A549 (cell line): Measurements from ENCODE around the gene RHBDL1.

Source experiments
- BCL3 ChIP-seq: fragments of >200 bp; sonication (Bioruptor Twin); formaldehyde crosslinking; IDR thresholded peaks from 3 replicates; pipeline ENCODE4 v1.6.1; 2016
- CTCF ChIP-seq: fragments of >200 bp; sonication (Bioruptor Twin); formaldehyde crosslinking; IDR thresholded peaks from 3 replicates; pipeline ENCODE4 v1.5.1; 2016
- GATA3 ChIP-seq: IDR thresholded peaks from 2 replicates; pipeline ENCODE4 v1.6.1; 2012; ENCODE audit warnings: borderline replicate concordance
- HMGXB4 ChIP-seq: fragments of 250-450 bp; sonication (Bioruptor Pico); IDR thresholded peaks from 2 replicates; pipeline ENCODE4 v1.5.0; 2021; ENCODE audit warnings: mild to moderate bottlenecking, moderate library complexity, borderline replicate concordance
- HOXA7 ChIP-seq: fragments of 250-450 bp; sonication (Bioruptor Pico); IDR thresholded peaks from 2 replicates; pipeline ENCODE4 v1.5.0; 2020; ENCODE audit warnings: mild to moderate bottlenecking, moderate library complexity
- MAZ ChIP-seq: fragments of 150-350 bp; IDR thresholded peaks from 2 replicates; pipeline ENCODE4 v1.6.1; 2014; ENCODE audit warnings: antibody characterized with exemption, low read depth, low read length, borderline replicate concordance
- MYC ChIP-seq: IDR thresholded peaks from 2 replicates; pipeline ENCODE4 v1.6.1; 2012; ENCODE audit warnings: mild to moderate bottlenecking, inconsistent platforms, low read length, improper control_type of control experiment, borderline replicate concordance
- POLR2A ChIP-seq: IDR thresholded peaks from 2 replicates; pipeline ENCODE4 v1.6.1; 2012; ENCODE audit warnings: mild to moderate bottlenecking, low read length
- RAD21 ChIP-seq, 2 experiments: fragments of >200 bp in 1 of 2; sonication (Bioruptor Twin) in 1 of 2; formaldehyde crosslinking in 1 of 2; IDR thresholded peaks in 1 of 2; conservative IDR thresholded peaks in 1 of 2; 2 replicates in 1 of 2; 3 replicates in 1 of 2; pipeline ENCODE4 v1.6.1; 2012 to 2018; ENCODE audit warnings: inconsistent platforms in 1 of 2
- REST ChIP-seq: fragments of 200-600 bp; sonication (generic); IDR thresholded peaks from 2 replicates; pipeline ENCODE4 v1.6.1; 2016; ENCODE audit warnings: antibody characterized with exemption, mild to moderate bottlenecking, moderate library complexity
- USF2 ChIP-seq: fragments of 450-650 bp; IDR thresholded peaks from 2 replicates; pipeline ENCODE4 v1.6.1; 2014; ENCODE audit warnings: antibody characterized with exemption
- ZC3H11A ChIP-seq: fragments of 450-650 bp; IDR thresholded peaks from 2 replicates; pipeline ENCODE4 v1.6.1; 2014; ENCODE audit warnings: antibody characterized with exemption, mild to moderate bottlenecking

GRCh38 chr16:704047-704446, 28.6 kb downstream of the RHBDL1 start:
- TF ChIP-seq CTCF (no peak), RAD21 (conservative IDR thresholded peaks at IDR 0.05 in 1 of 2, IDR thresholded peaks at IDR 0.05 in 1 of 2) (no peak), MYC (no peak), BCL3 (no peak), HOXA7 (CRISPR knock-in tag) (no peak), POLR2A (no peak), GATA3 (no peak), USF2 (no peak), ZC3H11A (no peak), REST (no peak), HMGXB4 (CRISPR knock-in tag) (no peak), MAZ (no peak)
